ENCODE measurements around the gene PPP1R9A. TPM values are rescaled to one million over a fixed set of nuclear protein-coding genes. Genes with fewer than 3 reads are reported as not detected.
A peak's percentile ranks its signal among the peaks of the same experiment; 100 is the strongest.

The PPP1R9A gene
- total RNA-seq, 2 donors from 2014 or later = 15.1 to 29.4 TPM

GRCh38 chr7:94901981-94902380 is 5.4 kb upstream of the PPP1R9A start:
- TF ChIP-seq POLR2AphosphoS5 (IDR thresholded peaks at IDR 0.05) (no peak), CTCF (IDR thresholded peaks at IDR 0.05) (no peak), POLR2A (IDR thresholded peaks at IDR 0.05) (no peak)
- Histone ChIP-seq H3K27me3 (replicated peaks; ENCODE audit: insufficient read depth) (no peaks in the 10 kb centered on the region), H3K27ac (no peak overlapping the region), H3K4me1 (replicated peaks) (no peaks in the 10 kb centered on the region), H3K36me3 (no peaks in the 10 kb centered on the region), H3K4me3 (no peak overlapping the region), H3K9me3 (no peaks in the 10 kb centered on the region)
- 78% methylated on average over 3 of the region's 3 CpGs for WGBS
- intact Hi-C loops (cut with DNase I) = no loop called here
- DNase-seq (ENCODE audit: low spot score) = no peak

DNA sequence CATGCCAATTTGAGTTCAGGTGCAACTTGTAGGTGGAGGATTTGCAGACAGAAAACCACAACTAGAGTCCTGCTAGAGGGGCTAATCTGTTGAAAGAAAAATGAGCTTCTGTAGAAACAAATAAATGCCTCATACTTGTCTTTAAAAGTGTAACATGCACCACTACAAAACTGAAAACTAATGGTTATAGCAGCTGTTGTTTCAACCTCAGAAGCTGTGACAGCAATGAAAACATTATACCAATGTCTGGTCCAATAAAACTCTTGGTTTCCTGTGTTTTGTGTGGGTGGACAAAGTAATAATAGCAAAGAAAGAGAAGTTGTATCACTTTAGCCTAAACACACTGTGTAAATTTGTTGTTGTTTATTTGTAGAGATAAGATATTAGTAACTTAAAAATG is 3.4 kb upstream of the PPP1R9A start:
- H3K27ac ChIP-seq = no peak overlapping the region
- no peak overlapping the region for H3K4me3 ChIP-seq
- H3K9me3 ChIP-seq = no peaks in the 10 kb centered on the region
- TF ChIP-seq POLR2A (IDR thresholded peaks at IDR 0.05) = no peak
- TF ChIP-seq CTCF (IDR thresholded peaks at IDR 0.05) = no peak
- TF ChIP-seq POLR2AphosphoS5 (IDR thresholded peaks at IDR 0.05) = no peak
- no peaks in the 10 kb centered on the region for H3K27me3 ChIP-seq (replicated peaks; ENCODE audit: insufficient read depth)
- no peaks in the 10 kb centered on the region for H3K4me1 ChIP-seq (replicated peaks)
- intact Hi-C loops (cut with DNase I) = no loop called here
- no peaks in the 10 kb centered on the region for H3K36me3 ChIP-seq
- DNase-seq (ENCODE audit: low spot score) = no peak

DNA sequence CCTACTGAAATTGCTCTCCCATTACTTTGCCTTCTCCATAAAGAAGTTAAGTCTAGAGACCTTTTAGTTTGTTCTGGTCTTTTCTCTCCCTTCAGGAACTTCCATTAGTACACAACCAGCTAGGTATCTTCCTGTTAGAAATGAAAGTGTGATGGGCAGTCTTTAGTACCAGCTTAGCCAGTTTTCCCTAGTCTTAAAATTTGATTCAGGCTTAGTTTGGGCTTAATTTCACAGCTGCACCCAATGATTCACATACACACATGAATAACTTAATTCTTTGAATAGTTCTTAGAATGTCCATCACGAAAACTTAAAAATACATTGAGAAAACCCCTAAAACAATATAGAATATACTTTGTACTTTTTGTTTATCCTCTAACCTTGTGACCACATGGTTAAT is 2.4 kb upstream of the PPP1R9A start:
- Histone ChIP-seq H3K4me3 (no peak overlapping the region), H3K9me3 (no peaks in the 10 kb centered on the region), H3K27ac (no peak overlapping the region), H3K4me1 (replicated peaks) (no peaks in the 10 kb centered on the region), H3K27me3 (replicated peaks; ENCODE audit: insufficient read depth) (no peaks in the 10 kb centered on the region), H3K36me3 (no peaks in the 10 kb centered on the region)
- TF ChIP-seq POLR2AphosphoS5 (IDR thresholded peaks at IDR 0.05) (no peak), POLR2A (IDR thresholded peaks at IDR 0.05) (no peak), CTCF (IDR thresholded peaks at IDR 0.05) (no peak)
- 96% methylated on average over 1 of the region's 1 CpG for WGBS
- DNase-seq (ENCODE audit: low spot score) = no peak
- intact Hi-C loops (cut with DNase I) = no loop called here

DNA sequence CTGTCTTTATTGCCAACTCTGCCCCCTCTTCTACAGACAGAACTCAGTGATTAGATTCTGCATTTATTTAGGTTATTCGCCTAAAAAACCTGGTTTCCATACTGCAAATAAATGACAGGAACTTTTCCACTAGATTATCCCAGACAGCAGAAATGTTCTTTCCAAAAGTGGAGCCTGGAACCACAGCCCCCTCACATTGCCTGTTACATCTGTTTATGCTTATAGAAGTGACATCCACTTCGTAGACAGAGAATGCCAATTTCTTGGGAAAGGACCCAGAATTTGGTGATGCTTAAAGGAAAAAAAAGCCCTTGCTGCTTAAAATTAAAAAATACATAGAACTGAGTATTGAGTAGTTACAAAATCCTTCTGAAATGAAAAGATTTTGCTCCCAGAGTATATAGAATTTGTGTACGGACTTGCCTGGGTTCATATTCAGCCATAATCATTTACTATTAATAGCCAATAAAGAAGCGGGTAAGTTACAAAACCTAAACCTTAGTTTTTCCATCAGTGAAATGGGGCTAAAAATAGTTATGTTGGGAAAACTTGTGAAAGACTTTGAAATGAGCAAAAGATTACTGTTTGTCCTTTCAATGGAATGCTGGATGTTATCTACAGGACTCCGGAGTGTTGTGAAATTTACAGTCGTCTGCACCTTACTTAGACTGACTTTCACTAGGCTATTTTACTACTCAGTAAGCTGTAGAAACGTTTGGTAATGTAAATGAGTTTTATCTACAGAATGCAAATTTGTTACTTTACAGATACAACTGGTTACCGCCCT is 1.1 kb upstream of the PPP1R9A start:
- no peaks in the 10 kb centered on the region for H3K9me3 ChIP-seq
- no peak overlapping the region for H3K27ac ChIP-seq
- no peaks in the 10 kb centered on the region for H3K4me1 ChIP-seq (replicated peaks)
- 85% methylated on average over 8 of the region's 8 CpGs for WGBS
- H3K36me3 ChIP-seq = no peaks in the 10 kb centered on the region
- H3K27me3 ChIP-seq (replicated peaks; ENCODE audit: insufficient read depth) = no peaks in the 10 kb centered on the region
- DNase-seq (ENCODE audit: low spot score) = no peak
- H3K4me3 ChIP-seq = no peak overlapping the region
- intact Hi-C loops (cut with DNase I) = no loop called here
- TF ChIP-seq POLR2A (IDR thresholded peaks at IDR 0.05) (no peak), POLR2AphosphoS5 (IDR thresholded peaks at IDR 0.05) (no peak)

DNA sequence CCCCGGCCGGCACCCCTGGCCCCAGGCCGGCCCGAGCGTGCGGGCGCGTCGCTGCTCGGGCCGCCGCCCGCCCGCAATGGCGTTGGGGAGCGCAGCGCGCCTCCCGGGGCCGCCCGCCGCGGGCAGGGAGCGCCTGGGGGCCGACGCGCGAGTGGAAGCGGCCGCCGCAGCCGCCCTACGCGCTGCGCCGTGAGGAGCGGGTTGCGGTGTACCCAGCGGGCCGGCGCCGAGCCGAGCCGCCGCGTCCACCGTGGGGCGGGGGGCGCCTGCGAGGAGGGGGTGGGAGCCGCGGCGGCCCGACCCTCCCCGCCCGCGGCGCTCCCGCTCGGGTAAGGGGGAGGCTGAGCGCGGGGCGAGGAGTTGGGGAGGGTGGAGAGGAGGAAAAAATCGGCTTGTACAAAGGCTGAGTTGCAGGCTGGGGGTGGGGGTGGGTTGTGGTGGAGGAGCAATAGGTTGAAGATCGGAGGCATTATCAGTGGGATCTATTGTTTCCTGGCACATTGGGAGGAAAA is 473 bp downstream of the PPP1R9A start:
- no peaks in the 10 kb centered on the region for H3K27me3 ChIP-seq (replicated peaks; ENCODE audit: insufficient read depth)
- no peaks in the 10 kb centered on the region for H3K9me3 ChIP-seq
- peak overlapping the region; percentile 36 to 52 for H3K4me3 ChIP-seq
- DNase-seq (ENCODE audit: low spot score) = no peak
- WGBS = 1% methylated on average over 20 of the region's 65 CpGs
- intact Hi-C loops (cut with DNase I) = no loop called here
- no peaks in the 10 kb centered on the region for H3K4me1 ChIP-seq (replicated peaks)
- H3K36me3 ChIP-seq = no peaks in the 10 kb centered on the region
- peak overlapping the region; percentile 67 to 68 for H3K27ac ChIP-seq
- no peak for TF ChIP-seq POLR2A (IDR thresholded peaks at IDR 0.05)
- no peak for TF ChIP-seq POLR2AphosphoS5 (IDR thresholded peaks at IDR 0.05)
- TF ChIP-seq CTCF (IDR thresholded peaks at IDR 0.05) = no peak

All from prostate gland (tissue), 2 donors.